Measurements from ENCODE around the gene ATP10A.

DNA sequence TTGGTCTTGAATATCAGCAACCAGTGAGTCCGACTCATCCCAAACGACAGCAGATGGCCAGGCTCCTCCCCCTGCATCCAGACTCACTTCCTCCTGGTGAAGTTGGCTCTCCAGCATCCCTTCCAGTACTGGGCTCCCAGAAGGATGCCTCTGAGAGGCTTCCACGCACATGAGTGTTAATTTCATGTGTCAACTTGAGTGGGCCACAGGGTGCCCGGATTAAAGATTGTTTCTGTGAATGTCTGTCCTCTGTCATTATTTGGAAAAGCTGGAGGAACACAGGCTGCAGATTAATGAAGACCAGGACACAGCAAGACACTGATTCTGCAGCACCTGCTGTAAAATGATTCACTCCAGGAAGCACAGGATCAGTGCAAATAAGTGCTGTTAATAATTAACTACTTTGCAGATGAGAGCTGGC is 99.8 kb downstream of the ATP10A start:
- TF ChIP-seq, protein P1, sequence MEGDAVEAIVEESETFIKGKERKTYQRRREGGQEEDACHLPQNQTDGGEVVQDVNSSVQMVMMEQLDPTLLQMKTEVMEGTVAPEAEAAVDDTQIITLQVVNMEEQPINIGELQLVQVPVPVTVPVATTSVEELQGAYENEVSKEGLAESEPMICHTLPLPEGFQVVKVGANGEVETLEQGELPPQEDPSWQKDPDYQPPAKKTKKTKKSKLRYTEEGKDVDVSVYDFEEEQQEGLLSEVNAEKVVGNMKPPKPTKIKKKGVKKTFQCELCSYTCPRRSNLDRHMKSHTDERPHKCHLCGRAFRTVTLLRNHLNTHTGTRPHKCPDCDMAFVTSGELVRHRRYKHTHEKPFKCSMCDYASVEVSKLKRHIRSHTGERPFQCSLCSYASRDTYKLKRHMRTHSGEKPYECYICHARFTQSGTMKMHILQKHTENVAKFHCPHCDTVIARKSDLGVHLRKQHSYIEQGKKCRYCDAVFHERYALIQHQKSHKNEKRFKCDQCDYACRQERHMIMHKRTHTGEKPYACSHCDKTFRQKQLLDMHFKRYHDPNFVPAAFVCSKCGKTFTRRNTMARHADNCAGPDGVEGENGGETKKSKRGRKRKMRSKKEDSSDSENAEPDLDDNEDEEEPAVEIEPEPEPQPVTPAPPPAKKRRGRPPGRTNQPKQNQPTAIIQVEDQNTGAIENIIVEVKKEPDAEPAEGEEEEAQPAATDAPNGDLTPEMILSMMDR (conservative IDR thresholded peaks at IDR 0.05; ENCODE audit: low read length) = no peak
- TF ChIP-seq EZH2phosphoT487 (IDR thresholded peaks at IDR 0.05; ENCODE audit: borderline replicate concordance, low read depth, low read length) = no peak
